Right lobe of liver (tissue), 4 donors: ENCODE measurements around the gene SEC22A.

ENCODE experiments used
- CTCF ChIP-seq, 4 donors: fragments of 200-600 bp in 3 of 4; fragments of 450-650 bp in 1 of 4; IDR thresholded peaks; one replicate each; pipeline versions ENCODE4 v1.5.1 to v1.8.0; 2016 to 2022; ENCODE audit warnings: antibody characterized with exemption in 4 of 4, mild to moderate bottlenecking in 2 of 4
- POLR2A ChIP-seq: fragments of 450-650 bp; IDR thresholded peaks from one replicate; pipeline ENCODE4 v1.6.1; 2017; ENCODE audit warnings: antibody characterized with exemption, mild to moderate bottlenecking
- donor health status: DM: no; HTN: no; CAD: no.
- donor health status: DM: no; HTN: no; CAD: no.
- donor health status: DM: no; HTN: yes; CAD: no.

DNA sequence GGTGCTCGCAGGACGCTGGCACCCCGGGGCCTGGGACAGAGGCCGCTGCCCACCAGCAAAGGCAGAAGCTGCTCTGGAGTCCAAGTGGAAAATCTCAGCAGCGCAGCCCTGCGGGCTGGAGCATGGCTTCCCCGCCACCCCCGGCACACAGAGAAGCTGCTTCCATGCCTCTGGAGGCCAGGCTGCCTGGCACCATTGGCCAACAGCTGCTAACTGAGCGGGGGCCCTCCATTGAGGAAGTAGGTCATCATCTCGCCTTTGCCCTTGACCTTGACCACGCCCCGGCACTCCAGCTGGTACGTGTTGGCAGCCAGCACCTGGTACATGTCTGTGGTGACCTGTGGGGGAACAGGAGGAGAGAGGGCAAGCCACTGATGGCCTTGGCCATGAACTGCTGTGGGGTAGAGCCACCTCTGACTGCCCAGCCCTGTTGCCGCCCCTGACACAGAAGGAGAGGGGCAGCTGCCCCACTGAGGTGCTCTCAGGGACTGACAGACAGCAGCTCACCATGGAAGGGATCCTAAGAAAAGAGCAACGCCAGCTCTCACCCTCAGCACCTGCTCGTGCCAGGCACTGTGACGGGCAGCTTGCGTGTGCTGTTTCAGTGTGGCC lies 82.8 kb downstream of the SEC22A start:
- TF ChIP-seq CTCF (IDR thresholded peaks at IDR 0.05), result no peak
- no peak for TF ChIP-seq POLR2A
